ENCODE data around the gene ITGB2.

ITGB2 gene

GRCh38 chr21:44955798-44956175 is 35.1 kb upstream of the ITGB2 start:
- no peak for TF ChIP-seq CTCF (conservative IDR thresholded peaks at IDR 0.05; ENCODE audit: low read depth, low read length)
- H3K4me3 ChIP-seq (IDR thresholded peaks at IDR 0.05; ENCODE audit: insufficient read depth, low read depth, low read length): no peak overlapping the region
- H2AFZ ChIP-seq (ENCODE audit: low read depth): no peak overlapping the region
- no peak overlapping the region for H3K9ac ChIP-seq
- no peak overlapping the region for H3K27ac ChIP-seq
- no peaks in the 10 kb centered on the region for H4K20me1 ChIP-seq (ENCODE audit: insufficient read depth)
- peaks cover 55% of the 10 kb centered on the region for H3K79me2 ChIP-seq (ENCODE audit: insufficient read depth, low read depth)
- H3K36me3 ChIP-seq (ENCODE audit: insufficient read depth): peaks cover 3% of the 10 kb centered on the region; the same call in 1 of the 2 replicates
- peaks cover 49% of the 10 kb centered on the region for H3K4me1 ChIP-seq (ENCODE audit: low read depth, poor library complexity, severe bottlenecking)
- no peak overlapping the region for H3K4me2 ChIP-seq
- H3K27me3 ChIP-seq (ENCODE audit: insufficient read depth, low read depth): no peaks in the 10 kb centered on the region

GRCh38 chr21:44955141-44955797 is 34.6 kb upstream of the ITGB2 start:
- H3K4me3 ChIP-seq (IDR thresholded peaks at IDR 0.05; ENCODE audit: insufficient read depth, low read depth, low read length): no peak overlapping the region
- no peaks in the 10 kb centered on the region for H3K27me3 ChIP-seq (ENCODE audit: insufficient read depth, low read depth)
- no peaks in the 10 kb centered on the region for H4K20me1 ChIP-seq (ENCODE audit: insufficient read depth)
- H3K4me1 ChIP-seq (ENCODE audit: low read depth, poor library complexity, severe bottlenecking): peaks cover 54% of the 10 kb centered on the region
- TF ChIP-seq CTCF (conservative IDR thresholded peaks at IDR 0.05; ENCODE audit: low read depth, low read length): no peak
- no peak overlapping the region for H2AFZ ChIP-seq (ENCODE audit: low read depth)
- H3K36me3 ChIP-seq (ENCODE audit: insufficient read depth): peaks cover 3% of the 10 kb centered on the region; the same call in 1 of the 2 replicates
- no peak overlapping the region for H3K27ac ChIP-seq
- H3K9ac ChIP-seq: no peak overlapping the region
- peaks cover 60% of the 10 kb centered on the region for H3K79me2 ChIP-seq (ENCODE audit: insufficient read depth, low read depth)
- no peak overlapping the region for H3K4me2 ChIP-seq

- Histone ChIP-seq H3K27ac (no peak overlapping the region), H4K20me1 (ENCODE audit: insufficient read depth) (no peaks in the 10 kb centered on the region), H2AFZ (ENCODE audit: low read depth) (no peak overlapping the region), H3K4me3 (IDR thresholded peaks at IDR 0.05; ENCODE audit: insufficient read depth, low read depth, low read length) (no peak overlapping the region), H3K4me1 (ENCODE audit: low read depth, poor library complexity, severe bottlenecking) (peaks cover 64% of the 10 kb centered on the region), H3K36me3 (ENCODE audit: insufficient read depth) (peaks cover 3% of the 10 kb centered on the region; the same call in 1 of the 2 replicates), H3K27me3 (ENCODE audit: insufficient read depth, low read depth) (no peaks in the 10 kb centered on the region), H3K9ac (no peak overlapping the region), H3K4me2 (peak overlapping the region; percentile 92; the same call in 1 of the 2 replicates), H3K79me2 (ENCODE audit: insufficient read depth, low read depth) (peaks cover 68% of the 10 kb centered on the region)
- TF ChIP-seq CTCF (conservative IDR thresholded peaks at IDR 0.05; ENCODE audit: low read depth, low read length): no peak
Observed at GRCh38 chr21:44954281-44954771, 33.6 kb upstream of the ITGB2 start.

GRCh38 chr21:44953628-44954021 is 32.9 kb upstream of the ITGB2 start:
- Histone ChIP-seq H3K27me3 (ENCODE audit: insufficient read depth, low read depth) (no peaks in the 10 kb centered on the region), H2AFZ (ENCODE audit: low read depth) (no peak overlapping the region), H3K4me3 (IDR thresholded peaks at IDR 0.05; ENCODE audit: insufficient read depth, low read depth, low read length) (no peak overlapping the region), H3K4me1 (ENCODE audit: low read depth, poor library complexity, severe bottlenecking) (peaks cover 64% of the 10 kb centered on the region), H3K9ac (peak overlapping the region; percentile 25; the same call in 1 of the 2 replicates), H3K79me2 (ENCODE audit: insufficient read depth, low read depth) (peaks cover 68% of the 10 kb centered on the region), H4K20me1 (ENCODE audit: insufficient read depth) (no peaks in the 10 kb centered on the region), H3K4me2 (peak overlapping the region; percentile 92; the same call in 1 of the 2 replicates), H3K27ac (peak overlapping the region; percentile 78), H3K36me3 (ENCODE audit: insufficient read depth) (peaks cover 3% of the 10 kb centered on the region; the same call in 1 of the 2 replicates)
- TF ChIP-seq CTCF (conservative IDR thresholded peaks at IDR 0.05; ENCODE audit: low read depth, low read length): no peak

Measured in KMS-11 (cell line).